Measurements from ENCODE around the gene OLFML2B. TPM values are rescaled to one million over a fixed set of nuclear protein-coding genes. Genes with fewer than 3 reads are reported as not detected.

Gene OLFML2B
- total RNA-seq, 1 experiment from 2014 or later = 1.4 TPM

- H4K20me1 ChIP-seq (ENCODE audit: control insufficient read depth, insufficient read depth, insufficient read length) = no peaks in the 10 kb centered on the region
- H3K9ac ChIP-seq (ENCODE audit: extremely low read depth, insufficient read length, low read length) = no peak overlapping the region
- H2BK20ac ChIP-seq (ENCODE audit: low read depth, low read length, poor library complexity, severe bottlenecking) = no peak overlapping the region
- no peak overlapping the region for H4K5ac ChIP-seq (ENCODE audit: insufficient read length, low read depth, low read length)
- H3K56ac ChIP-seq (ENCODE audit: insufficient read length, low read depth, low read length) = no peak overlapping the region
- H3K14ac ChIP-seq (ENCODE audit: insufficient read depth, low read length) = no peak overlapping the region
- no peak overlapping the region for H2BK12ac ChIP-seq (ENCODE audit: insufficient read length, low read depth, low read length)
- H2BK15ac ChIP-seq (ENCODE audit: low read depth, low read length) = no peak overlapping the region
- H2AK5ac ChIP-seq (ENCODE audit: insufficient read length, low read length) = no peak overlapping the region
- no peak overlapping the region for H3K27ac Mint-ChIP-seq
- no peaks in the 10 kb centered on the region for H3K27me3 Mint-ChIP-seq (ENCODE audit: low read depth)
- H3K18ac ChIP-seq (ENCODE audit: insufficient read length, low read depth, low read length) = no peak overlapping the region
- H3K4me2 ChIP-seq (ENCODE audit: insufficient read depth, insufficient read length, low read length) = no peak overlapping the region
- H3K4me1 ChIP-seq (ENCODE audit: insufficient read depth, low read length) = no peaks in the 10 kb centered on the region
- H3K4me3 Mint-ChIP-seq = no peak overlapping the region
- no peak overlapping the region for H3K4ac ChIP-seq (ENCODE audit: low read depth, low read length)
- DNase-seq = no peak
- H2BK120ac ChIP-seq (ENCODE audit: low read depth, low read length, poor library complexity, severe bottlenecking) = no peak overlapping the region
- no peaks in the 10 kb centered on the region for H3K27me3 ChIP-seq (ENCODE audit: insufficient read depth, low read length)
- H3K36me3 Mint-ChIP-seq (ENCODE audit: insufficient read depth in 1 of 3, low read depth in 3 of 3) = peaks cover 0 to 7% (median 0%) of the 10 kb centered on the region in 3 experiments; a peak in 1 of 7 replicates
- H3K9me3 Mint-ChIP-seq = no peaks in the 10 kb centered on the region
- peaks cover 10 to 16% of the 10 kb centered on the region in 2 experiments for H3K4me1 Mint-ChIP-seq
- no peaks in the 10 kb centered on the region for H3K23me2 ChIP-seq (ENCODE audit: insufficient read length, low read depth, low read length, poor library complexity, severe bottlenecking)
- H3K23ac ChIP-seq (ENCODE audit: insufficient read length, low read depth, low read length) = no peak overlapping the region
- no peak overlapping the region for H2BK5ac ChIP-seq (ENCODE audit: insufficient read length, low read length)
- H3T11ph ChIP-seq (ENCODE audit: low read length) = no peak overlapping the region
- H4K8ac ChIP-seq (replicated peaks; ENCODE audit: insufficient read length, low read depth, low read length) = no peak overlapping the region
- H4K91ac ChIP-seq (ENCODE audit: insufficient read length, low read depth, low read length) = no peak overlapping the region
- no peak overlapping the region for H2AFZ ChIP-seq (ENCODE audit: low read length)
- H3K9me3 ChIP-seq (ENCODE audit: control insufficient read depth, low read depth, low read length) = no peaks in the 10 kb centered on the region
- no peaks in the 10 kb centered on the region for H3K79me1 ChIP-seq (ENCODE audit: insufficient read depth, low read depth, low read length, poor library complexity, severe bottlenecking)
- no peak overlapping the region for H3K27ac ChIP-seq (ENCODE audit: insufficient read length, low read depth, low read length)
- TF ChIP-seq, protein P1, sequence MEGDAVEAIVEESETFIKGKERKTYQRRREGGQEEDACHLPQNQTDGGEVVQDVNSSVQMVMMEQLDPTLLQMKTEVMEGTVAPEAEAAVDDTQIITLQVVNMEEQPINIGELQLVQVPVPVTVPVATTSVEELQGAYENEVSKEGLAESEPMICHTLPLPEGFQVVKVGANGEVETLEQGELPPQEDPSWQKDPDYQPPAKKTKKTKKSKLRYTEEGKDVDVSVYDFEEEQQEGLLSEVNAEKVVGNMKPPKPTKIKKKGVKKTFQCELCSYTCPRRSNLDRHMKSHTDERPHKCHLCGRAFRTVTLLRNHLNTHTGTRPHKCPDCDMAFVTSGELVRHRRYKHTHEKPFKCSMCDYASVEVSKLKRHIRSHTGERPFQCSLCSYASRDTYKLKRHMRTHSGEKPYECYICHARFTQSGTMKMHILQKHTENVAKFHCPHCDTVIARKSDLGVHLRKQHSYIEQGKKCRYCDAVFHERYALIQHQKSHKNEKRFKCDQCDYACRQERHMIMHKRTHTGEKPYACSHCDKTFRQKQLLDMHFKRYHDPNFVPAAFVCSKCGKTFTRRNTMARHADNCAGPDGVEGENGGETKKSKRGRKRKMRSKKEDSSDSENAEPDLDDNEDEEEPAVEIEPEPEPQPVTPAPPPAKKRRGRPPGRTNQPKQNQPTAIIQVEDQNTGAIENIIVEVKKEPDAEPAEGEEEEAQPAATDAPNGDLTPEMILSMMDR (conservative IDR thresholded peaks at IDR 0.05) = no peak
- no peaks in the 10 kb centered on the region for H3K79me2 ChIP-seq (ENCODE audit: insufficient read depth, low read length)
These were observed 69.2 kb downstream of the OLFML2B start for GRCh38 chr1:161954466-161954865.

Data from H9 (cell line).